Thyroid gland (tissue), 4 donors: ENCODE measurements around the gene FAM174A. TPM values are rescaled to one million over a fixed set of nuclear protein-coding genes. Genes with fewer than 3 reads are reported as not detected.

Experiments
- DNase-seq, 2 donors: peaks; one replicate each; pipeline ENCODE4 v3.0.0-alpha.2; 2019
- H3K27ac ChIP-seq, 3 donors: fragments of 200-600 bp; sonication (generic); 1 replicate in 2 of 3; 2 replicates in 1 of 3; pipeline ENCODE4 v1.5.1; 2016 to 2019; ENCODE audit warnings: mild to moderate bottlenecking in 1 of 3, moderate library complexity in 1 of 3
- H3K27me3 ChIP-seq: fragments of 200-600 bp; sonication (generic); one replicate; pipeline ENCODE4 v1.5.1; 2019
- H3K36me3 ChIP-seq, 2 donors: fragments of 200-600 bp; sonication (generic); one replicate each; pipeline ENCODE4 v1.5.1; 2016 to 2019
- H3K4me1 ChIP-seq, 2 donors: fragments of 200-600 bp; sonication (generic); one replicate each; pipeline ENCODE4 v1.5.1; 2017 to 2019
- H3K4me3 ChIP-seq, 3 donors: fragments of 200-600 bp; sonication (generic); replicated peaks in 1 of 3; 1 replicate in 2 of 3; 2 replicates in 1 of 3; pipeline ENCODE4 v1.5.1; 2016; ENCODE audit warnings: mild to moderate bottlenecking in 1 of 3
- H3K9me3 ChIP-seq: fragments of 200-600 bp; sonication (generic); one replicate; pipeline ENCODE4 v1.5.1; 2017
- POLR2A ChIP-seq, 2 donors: fragments of 450-650 bp; IDR thresholded peaks; one replicate each; pipeline ENCODE4 v1.6.1; 2017; ENCODE audit warnings: antibody characterized with exemption in 2 of 2, mild to moderate bottlenecking in 2 of 2, moderate library complexity in 1 of 2
- WGBS, 2 donors: methylation state at CpG; one replicate each; pipeline ENCODE4 v1.1.5; 2017; 5-methylcytosine and 5-hydroxymethylcytosine counted together
- intact Hi-C: fragments of 100-400 bp; cut with DNase I; formaldehyde crosslinking; loops from one replicate; pipeline ENCODE4 v1.15.1; 2023
- total RNA-seq, 4 donors: library from RNA; depleted of rRNA; stranded (reverse); fragments of >200 nt; gene quantifications; one replicate each; pipeline ENCODE4 v1.2.3, GENCODE V29; 2016
- TF ChIP-seq, protein P1 (sequence below), 6 experiments: fragments of 200-600 bp in 3 of 6; fragments of 450-650 bp in 3 of 6; sonication (generic) in 3 of 6; IDR thresholded peaks; one replicate each; pipeline ENCODE4 v1.5.1; 2016 to 2019; ENCODE audit warnings: antibody characterized with exemption in 6 of 6, mild to moderate bottlenecking in 2 of 6, inconsistent platforms in 1 of 6, moderate library complexity in 1 of 6

The FAM174A gene
- total RNA-seq, 4 donors from 2014 or later = 22.5 to 28.6 (median 25.8) TPM

DNA sequence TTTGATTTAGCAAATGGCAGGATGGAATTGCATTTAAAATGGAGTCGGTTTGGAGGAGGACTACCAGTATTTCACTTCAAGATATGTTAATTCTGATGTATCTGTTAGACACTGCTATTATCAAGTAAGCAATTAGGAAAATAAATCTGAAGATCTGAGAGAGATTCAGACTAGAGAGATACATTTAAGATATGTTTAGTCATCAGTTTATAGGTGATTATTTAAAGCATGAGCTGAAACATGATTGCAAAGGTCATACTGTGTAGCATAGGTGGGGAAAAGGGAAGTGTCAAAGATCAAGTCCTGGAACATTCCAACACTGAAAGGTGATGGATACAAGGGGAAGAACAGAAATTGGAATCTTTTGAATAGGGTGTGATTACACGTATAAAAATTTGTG, 79.1 kb downstream of the FAM174A start:
- Histone ChIP-seq H3K4me3 (no peak overlapping the region), H3K4me1 (no peaks in the 10 kb centered on the region), H3K9me3 (no peaks in the 10 kb centered on the region), H3K27me3 (no peaks in the 10 kb centered on the region), H3K36me3 (no peaks in the 10 kb centered on the region), H3K27ac (no peak overlapping the region)
- 95 to 98% methylated on average over 2 of the region's 2 CpGs for WGBS, 2 donors
- no peak for TF ChIP-seq POLR2A (IDR thresholded peaks at IDR 0.05)
- TF ChIP-seq, protein P1, sequence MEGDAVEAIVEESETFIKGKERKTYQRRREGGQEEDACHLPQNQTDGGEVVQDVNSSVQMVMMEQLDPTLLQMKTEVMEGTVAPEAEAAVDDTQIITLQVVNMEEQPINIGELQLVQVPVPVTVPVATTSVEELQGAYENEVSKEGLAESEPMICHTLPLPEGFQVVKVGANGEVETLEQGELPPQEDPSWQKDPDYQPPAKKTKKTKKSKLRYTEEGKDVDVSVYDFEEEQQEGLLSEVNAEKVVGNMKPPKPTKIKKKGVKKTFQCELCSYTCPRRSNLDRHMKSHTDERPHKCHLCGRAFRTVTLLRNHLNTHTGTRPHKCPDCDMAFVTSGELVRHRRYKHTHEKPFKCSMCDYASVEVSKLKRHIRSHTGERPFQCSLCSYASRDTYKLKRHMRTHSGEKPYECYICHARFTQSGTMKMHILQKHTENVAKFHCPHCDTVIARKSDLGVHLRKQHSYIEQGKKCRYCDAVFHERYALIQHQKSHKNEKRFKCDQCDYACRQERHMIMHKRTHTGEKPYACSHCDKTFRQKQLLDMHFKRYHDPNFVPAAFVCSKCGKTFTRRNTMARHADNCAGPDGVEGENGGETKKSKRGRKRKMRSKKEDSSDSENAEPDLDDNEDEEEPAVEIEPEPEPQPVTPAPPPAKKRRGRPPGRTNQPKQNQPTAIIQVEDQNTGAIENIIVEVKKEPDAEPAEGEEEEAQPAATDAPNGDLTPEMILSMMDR (IDR thresholded peaks at IDR 0.05) = no peak
- no peak for DNase-seq
- intact Hi-C loops = no loop called here

DNA sequence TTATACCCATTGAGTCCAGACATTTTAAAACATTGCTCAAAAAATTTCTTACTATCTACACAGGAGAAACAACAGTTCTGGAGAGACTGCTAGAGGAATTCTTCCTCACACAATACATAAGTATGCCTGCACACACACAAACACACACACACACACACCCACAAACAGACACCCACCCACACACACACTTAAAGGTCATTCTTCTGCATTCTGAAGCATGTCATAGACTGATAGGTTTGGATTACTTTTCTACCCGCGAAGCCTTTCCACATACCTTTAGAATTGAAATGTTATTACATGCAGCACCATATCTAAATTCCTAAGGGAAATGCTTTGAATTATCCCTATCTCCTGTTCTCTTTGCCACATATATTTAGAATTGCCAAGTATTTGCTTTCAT, 80.2 kb downstream of the FAM174A start:
- no peak for TF ChIP-seq POLR2A (IDR thresholded peaks at IDR 0.05)
- TF ChIP-seq, protein P1 (IDR thresholded peaks at IDR 0.05) = no peak
- 44 to 47% methylated on average over 2 of the region's 2 CpGs for WGBS, 2 donors
- intact Hi-C loops = no loop called here
- Histone ChIP-seq H3K27me3 (no peaks in the 10 kb centered on the region), H3K36me3 (no peaks in the 10 kb centered on the region), H3K4me1 (no peaks in the 10 kb centered on the region), H3K4me3 (no peak overlapping the region), H3K27ac (no peak overlapping the region), H3K9me3 (no peaks in the 10 kb centered on the region)
- DNase-seq = no peak

DNA sequence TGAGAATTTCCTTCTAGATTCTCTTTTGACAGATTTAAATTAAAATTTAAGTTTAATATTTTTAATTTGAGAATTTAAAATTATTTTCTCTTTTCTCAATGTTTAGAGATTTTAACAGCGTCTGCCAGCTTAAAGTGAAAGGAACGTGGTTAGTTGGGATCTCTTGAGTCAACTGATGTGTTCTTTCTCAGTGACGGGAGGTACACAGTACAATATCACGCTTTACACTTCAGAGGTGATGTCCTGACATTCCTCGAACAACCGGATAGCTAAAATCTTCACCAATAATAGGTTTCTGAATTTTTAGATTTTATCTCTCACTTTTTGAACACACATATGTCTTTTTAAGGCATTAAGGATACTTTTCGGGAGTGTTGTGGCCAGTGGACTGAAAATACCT, 81.1 kb downstream of the FAM174A start:
- TF ChIP-seq POLR2A (IDR thresholded peaks at IDR 0.05) = no peak
- TF ChIP-seq, protein P1 (IDR thresholded peaks at IDR 0.05) = no peak
- H3K36me3 ChIP-seq = no peaks in the 10 kb centered on the region
- intact Hi-C loops = no loop called here
- no peaks in the 10 kb centered on the region for H3K27me3 ChIP-seq
- H3K27ac ChIP-seq = no peak overlapping the region
- no peak for DNase-seq
- 63 to 82% methylated on average over 7 of the region's 7 CpGs for WGBS, 2 donors
- H3K4me3 ChIP-seq = no peak overlapping the region
- H3K4me1 ChIP-seq = no peaks in the 10 kb centered on the region
- no peaks in the 10 kb centered on the region for H3K9me3 ChIP-seq

DNA sequence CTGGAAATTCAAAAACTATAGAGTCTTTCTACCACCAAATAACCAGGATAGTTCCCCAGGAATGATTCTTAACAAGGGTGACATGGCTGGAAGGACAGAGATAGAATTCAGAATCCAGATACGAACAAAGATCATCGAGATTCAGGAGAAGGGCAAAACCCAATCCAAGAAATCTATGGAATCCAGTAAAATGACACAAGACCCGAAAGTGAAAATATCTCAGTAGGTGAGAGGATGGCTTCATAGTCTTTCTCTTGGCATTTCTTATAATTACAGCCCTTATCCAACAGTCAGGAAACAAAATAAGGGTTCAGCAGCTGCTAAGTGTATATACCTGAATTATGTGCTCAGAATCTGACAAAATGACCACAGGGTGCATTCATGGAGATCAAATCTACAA, 81.8 kb downstream of the FAM174A start:
- Histone ChIP-seq H3K4me3 (no peak overlapping the region), H3K27ac (no peak overlapping the region), H3K27me3 (no peaks in the 10 kb centered on the region), H3K4me1 (no peaks in the 10 kb centered on the region), H3K36me3 (no peaks in the 10 kb centered on the region), H3K9me3 (no peaks in the 10 kb centered on the region)
- 94% methylated on average over 3 of the region's 3 CpGs for WGBS, 2 donors
- intact Hi-C loops = no loop called here
- DNase-seq = no peak
- TF ChIP-seq, protein P1 (IDR thresholded peaks at IDR 0.05) = no peak
- TF ChIP-seq POLR2A (IDR thresholded peaks at IDR 0.05) = no peak

DNA sequence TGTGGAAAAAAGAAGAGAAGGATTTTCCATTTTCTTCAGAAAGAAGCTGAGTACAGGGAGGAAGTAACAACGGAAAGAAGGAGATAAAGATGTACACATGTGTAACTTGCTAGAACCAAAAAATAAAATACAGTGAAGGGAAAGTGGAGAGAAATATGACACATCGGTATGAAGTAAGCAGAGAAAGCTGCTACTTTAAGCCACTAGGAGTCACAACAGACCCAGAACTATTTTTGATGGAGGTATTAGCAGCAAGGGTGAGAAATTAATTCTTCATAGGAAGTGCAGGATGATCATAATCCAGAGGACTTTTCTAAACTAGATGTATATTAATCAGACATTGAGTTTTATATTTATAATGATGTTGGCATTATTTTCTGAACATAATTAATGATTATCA, 88.5 kb downstream of the FAM174A start:
- Histone ChIP-seq H3K4me1 (no peaks in the 10 kb centered on the region), H3K9me3 (no peaks in the 10 kb centered on the region), H3K27ac (no peak overlapping the region), H3K4me3 (no peak overlapping the region), H3K27me3 (no peaks in the 10 kb centered on the region), H3K36me3 (no peaks in the 10 kb centered on the region)
- intact Hi-C loops = no loop called here
- 39 to 40% methylated on average over 2 of the region's 2 CpGs for WGBS, 2 donors
- TF ChIP-seq POLR2A (IDR thresholded peaks at IDR 0.05) = no peak
- TF ChIP-seq, protein P1 (IDR thresholded peaks at IDR 0.05) = peak in 5 of 6 experiments; percentile 22 to 72 (median 55)
- DNase-seq = no peak
